Renal cortex interstitium (tissue), 11 donors: ENCODE measurements around the gene PLA2G10. TPM values are rescaled to one million over a fixed set of nuclear protein-coding genes. Genes with fewer than 3 reads are reported as not detected.

Experiments used
- DNase-seq, 11 donors: peaks; one replicate each; pipeline ENCODE4 v3.0.0-alpha.2; 2013; ENCODE audit warnings: low read depth in 9 of 11, low spot score in 4 of 11; ENCODE audit errors: extremely low read depth in 1 of 11
- polyA plus RNA-seq, 3 donors: library from polyadenylated mRNA; unstranded; fragments of 120-200 nt; gene quantifications; one replicate each; pipeline ENCODE4 v1.2.1, GENCODE V29; 2013; ENCODE audit not compliant: insufficient read length in 3 of 3

PLA2G10 gene
- polyA plus RNA-seq, 3 donors: 0.26 to 0.77 (median 0.47) TPM

GRCh38 chr16:14629612-14629918 lies 64.5 kb downstream of the PLA2G10 start:
- no peak for DNase-seq

GRCh38 chr16:14628806-14629611 lies 65.1 kb downstream of the PLA2G10 start:
- DNase-seq: no peak

GRCh38 chr16:14627078-14627477 lies 67.0 kb downstream of the PLA2G10 start:
- DNase-seq: no peak

Other genes with a start within 250 kb of the PLA2G10 start
- 10 to 100 TPM; 35.3 to 44.3 (median 35.3) TPM for gene PARN, start 64.0 kb downstream of the PLA2G10 start, polyA plus RNA-seq
- gene BFAR, start 61.4 kb downstream of the PLA2G10 start, polyA plus RNA-seq: 10 to 100 TPM; 63.0 to 80.4 (median 64.2) TPM
- gene NPIPA3, start 9.1 kb upstream of the PLA2G10 start, polyA plus RNA-seq: 10 to 100 TPM in 1 of 3 donors, 1 to 10 TPM in 1, not detected in 1; 2.1 to 19.0 TPM
- 1 to 10 TPM in 1 of 3 donors, not detected in 2; 9.8 TPM for gene NPIPA2, start 48.2 kb upstream of the PLA2G10 start, polyA plus RNA-seq
- gene NOMO1, start 139.4 kb upstream of the PLA2G10 start, polyA plus RNA-seq: 10 to 100 TPM; 71.8 to 86.5 (median 77.8) TPM
- 100 to 1,000 TPM; 140 to 167 (median 162) TPM for gene NPIPA1, start 243.1 kb upstream of the PLA2G10 start, polyA plus RNA-seq